HepG2 (cell line): Measurements from ENCODE around the gene ADGRF4.

Experiments used
- CBX5 ChIP-seq: sonication (generic); formaldehyde crosslinking; IDR thresholded peaks from 2 replicates; pipeline ENCODE4 v1.4.0; 2020; ENCODE audit warnings: missing genetic modification reagents, borderline replicate concordance
- HCFC1 ChIP-seq: fragments of 150-350 bp; IDR thresholded peaks from 2 replicates; pipeline ENCODE4 v1.6.1; 2014; ENCODE audit warnings: low read depth, low read length
- MAFF ChIP-seq: IDR thresholded peaks from 2 replicates; pipeline ENCODE4 v1.6.1; 2011; ENCODE audit warnings: low read depth, low read length, improper control_type of control experiment
- MTF1 ChIP-seq: sonication (generic); formaldehyde crosslinking; IDR thresholded peaks from 2 replicates; pipeline ENCODE4 v1.5.0; 2020; ENCODE audit warnings: missing genetic modification reagents
- NFIC ChIP-seq: IDR thresholded peaks from 2 replicates; pipeline ENCODE4 v1.6.1; 2012; ENCODE audit warnings: mild to moderate bottlenecking, low read length, inconsistent platforms
- POLR2A ChIP-seq, 2 experiments: IDR thresholded peaks; 2 replicates each; pipeline ENCODE4 v1.6.1; 2011; ENCODE audit warnings: low read depth in 2 of 2, low read length in 2 of 2, mild to moderate bottlenecking in 1 of 2, moderate library complexity in 1 of 2; ENCODE audit not compliant: insufficient read depth in 1 of 2
- SRF ChIP-seq: IDR thresholded peaks from 2 replicates; pipeline ENCODE4 v1.6.1; 2011; ENCODE audit warnings: mild to moderate bottlenecking, low read depth, low read length, moderate library complexity
- TARDBP ChIP-seq: sonication (generic); formaldehyde crosslinking; IDR thresholded peaks from 2 replicates; pipeline ENCODE4 v1.8.0; 2022; ENCODE audit warnings: mild to moderate bottlenecking, missing genetic modification reagents
- TCF7L2 ChIP-seq: IDR thresholded peaks from 2 replicates; pipeline ENCODE4 v1.6.1; 2011; ENCODE audit warnings: mild to moderate bottlenecking, low read depth, low read length, moderate library complexity
- ZNF501 ChIP-seq: sonication (generic); formaldehyde crosslinking; IDR thresholded peaks from 2 replicates; pipeline ENCODE4 v1.5.1; 2020; ENCODE audit warnings: mild to moderate bottlenecking, moderate library complexity, missing genetic modification reagents
- ZNF761 ChIP-seq: sonication (generic); formaldehyde crosslinking; conservative IDR thresholded peaks from 2 replicates; pipeline ENCODE4 v1.4.0; 2020; ENCODE audit warnings: mild to moderate bottlenecking, missing genetic modification reagents
- TF ChIP-seq, protein P1 (sequence below): sonication (generic); formaldehyde crosslinking; IDR thresholded peaks from 2 replicates; pipeline ENCODE4 v1.5.0; 2020; ENCODE audit warnings: missing genetic modification reagents
- TF ChIP-seq, protein P2 (sequence below): sonication (generic); formaldehyde crosslinking; IDR thresholded peaks from 2 replicates; pipeline ENCODE4 v1.5.0; 2020; ENCODE audit warnings: mild to moderate bottlenecking, missing genetic modification reagents
- TF ChIP-seq, protein P3 (sequence below): IDR thresholded peaks from 2 replicates; pipeline ENCODE4 v1.6.1; 2016; ENCODE audit warnings: missing compliant biosample characterization, missing genetic modification reagents, borderline replicate concordance

DNA sequence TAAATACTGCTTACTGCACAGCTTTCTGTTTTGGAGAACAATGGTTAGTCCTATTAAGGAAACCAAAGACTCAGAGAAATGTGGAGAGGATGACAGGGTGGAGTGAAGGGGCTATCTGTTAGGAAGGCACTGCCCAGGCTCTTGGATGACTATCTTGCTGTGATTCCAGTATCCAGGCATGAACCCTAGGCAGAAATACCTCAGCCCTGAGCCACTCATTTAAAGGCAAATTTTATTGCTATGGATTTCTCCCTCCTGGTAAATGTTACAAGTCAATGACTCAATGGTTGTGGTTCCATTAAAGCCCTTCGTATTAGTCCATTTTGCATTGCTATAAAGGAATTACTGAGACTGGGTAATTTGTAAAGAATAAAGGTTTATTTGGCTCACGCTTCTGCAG is 25.9 kb downstream of the ADGRF4 start:
- TF ChIP-seq, protein P1, sequence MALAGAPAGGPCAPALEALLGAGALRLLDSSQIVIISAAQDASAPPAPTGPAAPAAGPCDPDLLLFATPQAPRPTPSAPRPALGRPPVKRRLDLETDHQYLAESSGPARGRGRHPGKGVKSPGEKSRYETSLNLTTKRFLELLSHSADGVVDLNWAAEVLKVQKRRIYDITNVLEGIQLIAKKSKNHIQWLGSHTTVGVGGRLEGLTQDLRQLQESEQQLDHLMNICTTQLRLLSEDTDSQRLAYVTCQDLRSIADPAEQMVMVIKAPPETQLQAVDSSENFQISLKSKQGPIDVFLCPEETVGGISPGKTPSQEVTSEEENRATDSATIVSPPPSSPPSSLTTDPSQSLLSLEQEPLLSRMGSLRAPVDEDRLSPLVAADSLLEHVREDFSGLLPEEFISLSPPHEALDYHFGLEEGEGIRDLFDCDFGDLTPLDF, result no peak
- TF ChIP-seq, protein P2, sequence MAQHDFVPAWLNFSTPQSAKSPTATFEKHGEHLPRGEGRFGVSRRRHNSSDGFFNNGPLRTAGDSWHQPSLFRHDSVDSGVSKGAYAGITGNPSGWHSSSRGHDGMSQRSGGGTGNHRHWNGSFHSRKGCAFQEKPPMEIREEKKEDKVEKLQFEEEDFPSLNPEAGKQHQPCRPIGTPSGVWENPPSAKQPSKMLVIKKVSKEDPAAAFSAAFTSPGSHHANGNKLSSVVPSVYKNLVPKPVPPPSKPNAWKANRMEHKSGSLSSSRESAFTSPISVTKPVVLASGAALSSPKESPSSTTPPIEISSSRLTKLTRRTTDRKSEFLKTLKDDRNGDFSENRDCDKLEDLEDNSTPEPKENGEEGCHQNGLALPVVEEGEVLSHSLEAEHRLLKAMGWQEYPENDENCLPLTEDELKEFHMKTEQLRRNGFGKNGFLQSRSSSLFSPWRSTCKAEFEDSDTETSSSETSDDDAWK (CRISPR knock-in tag), result no peak
- TF ChIP-seq TARDBP (CRISPR knock-in tag) (no peak), POLR2A (IDR thresholded peaks at IDR 0.05; ENCODE audit: insufficient read depth in 1 of 2, low read depth in 2 of 2, low read length in 2 of 2) (no peak), TCF7L2 (no peak), CBX5 (CRISPR knock-in tag) (no peak), ZNF501 (no peak), MAFF (no peak), NFIC (no peak), ZNF761 (no peak), MTF1 (no peak), HCFC1 (no peak), SRF (no peak)
- TF ChIP-seq, protein P3, sequence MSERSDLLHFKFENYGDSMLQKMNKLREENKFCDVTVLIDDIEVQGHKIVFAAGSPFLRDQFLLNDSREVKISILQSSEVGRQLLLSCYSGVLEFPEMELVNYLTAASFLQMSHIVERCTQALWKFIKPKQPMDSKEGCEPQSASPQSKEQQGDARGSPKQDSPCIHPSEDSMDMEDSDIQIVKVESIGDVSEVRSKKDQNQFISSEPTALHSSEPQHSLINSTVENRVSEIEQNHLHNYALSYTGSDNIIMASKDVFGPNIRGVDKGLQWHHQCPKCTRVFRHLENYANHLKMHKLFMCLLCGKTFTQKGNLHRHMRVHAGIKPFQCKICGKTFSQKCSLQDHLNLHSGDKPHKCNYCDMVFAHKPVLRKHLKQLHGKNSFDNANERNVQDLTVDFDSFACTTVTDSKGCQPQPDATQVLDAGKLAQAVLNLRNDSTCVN (CRISPR knock-in tag), result no peak
